Activated CD4-positive, CD25-positive, alpha-beta regulatory T cell treated with anti-CD3 and anti-CD28 coated beads, Interleukin-2, amount 50 U/mL, for 72 hours (primary cell): ENCODE results near the gene KRTAP5-10.
"Not testable (repeated sequence)": the region's sequence is repeated elsewhere in the genome, so short reads cannot be mapped to it uniquely, and the experiment has no call there.

Experiments used
- DNase-seq: peaks from one replicate; pipeline ENCODE4 v3.0.0; 2021

Gene KRTAP5-10

DNA sequence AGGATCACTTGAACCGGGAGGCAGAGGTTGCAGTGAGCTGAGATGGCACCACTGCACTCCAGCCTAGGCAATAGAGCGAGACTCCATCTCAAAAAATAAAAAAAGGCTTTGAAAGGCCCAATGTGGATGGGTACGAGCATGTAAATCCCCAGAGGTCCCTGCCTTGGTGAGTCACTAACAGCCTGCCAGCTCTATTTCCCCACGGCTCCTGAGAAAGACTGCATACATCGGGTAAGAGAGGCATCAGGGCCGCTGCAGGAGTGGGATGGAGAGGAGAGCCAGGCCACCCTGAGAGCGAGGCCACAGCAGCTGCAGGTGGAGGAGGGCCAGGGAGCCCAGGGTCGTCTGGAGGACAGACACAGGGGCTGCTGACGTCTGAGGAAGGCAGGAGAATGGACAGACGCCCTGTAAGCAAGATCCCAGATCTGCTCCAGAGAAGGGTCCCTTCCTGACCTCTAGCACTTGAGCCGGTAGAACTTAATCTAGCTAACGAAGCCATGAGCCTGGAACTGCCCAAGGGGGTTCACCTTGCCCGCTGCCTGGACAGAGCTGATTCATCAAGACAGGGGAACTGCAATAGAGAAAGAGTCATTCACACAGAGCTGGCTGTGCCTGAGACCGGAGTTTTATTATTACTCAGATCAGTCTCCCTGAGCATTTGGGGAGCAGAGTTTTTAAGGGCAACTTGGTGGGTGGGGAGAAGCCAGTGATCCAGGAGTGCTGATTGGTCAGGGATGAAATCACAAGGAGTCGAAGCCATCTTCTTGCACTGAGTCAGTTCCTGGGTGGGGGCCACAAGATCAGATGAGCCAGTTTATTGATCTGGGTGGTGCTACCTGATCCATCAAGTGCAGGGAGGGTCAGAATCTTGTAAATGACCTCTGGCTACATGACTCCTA lies 22.2 kb upstream of the KRTAP5-10 start:
- DNase-seq: no peak

DNA sequence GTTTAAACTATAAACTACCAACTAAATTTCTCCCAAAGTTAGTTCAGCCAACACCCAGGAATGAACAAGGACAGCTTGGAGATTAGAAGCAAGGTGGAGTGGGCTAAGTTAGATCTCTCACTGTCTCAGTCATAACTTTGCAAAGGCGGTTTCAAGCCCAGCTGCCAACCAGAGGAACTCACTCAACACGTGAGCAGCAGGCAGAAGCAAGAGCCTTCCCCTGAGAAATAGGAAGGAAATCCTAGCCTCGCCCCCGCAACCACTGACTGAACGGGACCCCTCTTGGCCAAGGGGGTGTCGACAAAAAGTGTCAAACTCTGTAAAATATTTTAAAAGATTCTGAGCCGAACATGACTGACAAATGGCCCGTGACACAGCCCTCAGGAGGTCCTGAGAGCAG lies 21.5 kb upstream of the KRTAP5-10 start:
- DNase-seq: no peak

DNA sequence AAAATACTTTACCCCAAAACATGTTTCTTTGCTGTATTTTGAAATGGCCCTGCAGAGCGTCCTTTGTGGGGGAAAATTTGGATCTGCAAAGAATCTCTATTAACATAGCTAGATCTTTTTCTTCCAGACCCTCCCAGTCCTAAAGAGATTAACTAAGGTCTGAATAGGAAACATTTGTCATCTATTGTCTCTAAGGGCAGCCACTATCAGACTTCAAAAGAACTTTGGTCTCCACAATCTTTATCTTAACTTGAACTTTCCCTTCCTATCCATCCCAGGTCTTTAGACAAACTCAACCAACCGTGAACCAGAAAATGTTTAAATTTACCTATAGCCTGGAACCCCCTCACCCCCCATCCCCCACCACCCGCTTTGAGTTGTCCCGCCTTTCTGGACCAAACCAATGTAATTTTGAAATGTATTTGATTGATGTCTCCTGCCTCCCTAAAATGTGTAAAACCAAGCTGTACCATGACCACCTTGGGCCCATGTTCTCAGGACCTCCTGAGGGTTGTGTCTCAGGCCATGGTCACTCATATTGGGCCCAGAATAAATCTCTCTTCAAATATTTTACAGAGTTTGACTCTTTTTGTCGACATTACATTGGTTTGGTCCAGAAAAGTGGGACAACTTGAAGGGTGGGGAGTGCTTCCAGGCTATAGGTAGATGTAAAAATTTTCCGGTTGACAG lies 20.7 kb upstream of the KRTAP5-10 start:
- no peak for DNase-seq

DNA sequence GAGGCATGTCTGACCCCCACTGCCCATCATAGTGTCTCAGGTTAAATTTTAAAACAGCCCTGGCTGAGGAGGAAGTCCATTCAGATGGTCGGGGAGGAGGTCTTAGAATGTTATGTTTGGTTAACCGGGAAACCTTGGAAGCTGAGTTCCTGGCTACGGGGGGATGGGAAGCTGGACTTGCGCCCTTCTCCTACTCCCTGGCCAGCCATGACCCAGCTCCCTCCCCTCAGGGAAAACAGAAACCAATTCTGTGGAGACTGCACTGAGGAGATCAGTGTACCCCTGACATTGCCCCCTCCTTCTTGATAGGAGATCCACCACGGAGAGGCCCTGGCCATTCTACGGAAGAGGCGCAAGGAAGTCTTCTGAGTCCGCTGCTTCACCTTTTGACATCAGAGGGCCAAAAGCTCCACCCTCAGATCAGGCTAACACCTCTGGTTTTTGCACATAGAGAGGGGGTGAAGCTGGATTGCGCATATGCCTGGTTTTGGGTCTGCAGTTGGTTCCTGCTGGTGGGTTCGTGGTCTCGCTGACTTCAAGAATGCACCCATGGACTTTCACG lies 19.9 kb upstream of the KRTAP5-10 start:
- DNase-seq: no peak

DNA sequence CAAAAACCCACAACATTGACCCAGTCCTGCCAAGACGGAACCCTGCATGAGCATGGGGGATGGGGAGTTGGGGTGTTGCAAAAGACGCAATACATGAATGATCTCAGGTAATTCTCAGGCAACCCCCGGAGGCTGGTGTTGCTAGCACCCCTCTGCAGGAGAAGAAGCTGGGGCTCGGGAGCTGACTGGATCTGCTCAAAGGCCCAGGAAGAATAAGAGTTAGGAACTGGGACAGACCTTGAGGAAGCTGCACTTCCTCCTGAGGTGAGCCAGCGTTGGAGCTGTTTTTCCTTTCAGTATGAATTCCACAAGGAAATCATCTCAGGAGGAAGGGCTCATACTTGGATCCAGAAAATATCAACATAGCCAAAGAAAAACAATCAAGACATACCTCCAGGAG lies 17.2 kb upstream of the KRTAP5-10 start, which contains the start of gene KRTAP5-9:
TSS of gene KRTAP5-9 (plus strand) at position 301 of the 400 bp plus-strand sequence. CDS start 238 bp downstream, outside the sequence.
- no peak for DNase-seq

DNA sequence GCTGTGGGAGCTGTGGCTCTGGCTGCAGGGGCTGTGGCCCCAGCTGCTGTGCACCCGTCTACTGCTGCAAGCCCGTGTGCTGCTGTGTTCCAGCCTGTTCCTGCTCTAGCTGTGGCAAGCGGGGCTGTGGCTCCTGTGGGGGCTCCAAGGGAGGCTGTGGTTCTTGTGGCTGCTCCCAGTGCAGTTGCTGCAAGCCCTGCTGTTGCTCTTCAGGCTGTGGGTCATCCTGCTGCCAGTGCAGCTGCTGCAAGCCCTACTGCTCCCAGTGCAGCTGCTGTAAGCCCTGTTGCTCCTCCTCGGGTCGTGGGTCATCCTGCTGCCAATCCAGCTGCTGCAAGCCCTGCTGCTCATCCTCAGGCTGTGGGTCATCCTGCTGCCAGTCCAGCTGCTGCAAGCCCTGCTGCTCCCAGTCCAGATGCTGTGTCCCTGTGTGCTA lies 16.6 kb upstream of the KRTAP5-10 start:
- DNase-seq: no peak

DNA sequence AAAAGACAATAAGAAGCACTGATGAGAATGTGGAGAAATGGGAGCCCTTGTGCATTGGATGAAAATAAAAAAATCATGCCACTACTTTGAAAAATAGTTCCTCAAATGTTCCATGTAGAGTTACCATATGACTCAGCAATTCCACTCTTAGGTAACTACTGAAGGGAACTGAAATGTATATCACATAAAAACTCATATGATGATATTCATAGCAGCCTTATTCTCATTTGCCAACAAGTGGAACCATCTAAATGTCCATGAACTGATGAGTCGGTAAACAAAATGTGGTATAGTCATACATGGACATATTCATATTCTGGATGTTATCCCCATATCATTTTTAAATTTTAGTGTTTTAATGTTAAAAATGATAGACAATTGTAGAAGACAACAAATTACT lies 13.7 kb upstream of the KRTAP5-10 start:
- DNase-seq: no peak

DNA sequence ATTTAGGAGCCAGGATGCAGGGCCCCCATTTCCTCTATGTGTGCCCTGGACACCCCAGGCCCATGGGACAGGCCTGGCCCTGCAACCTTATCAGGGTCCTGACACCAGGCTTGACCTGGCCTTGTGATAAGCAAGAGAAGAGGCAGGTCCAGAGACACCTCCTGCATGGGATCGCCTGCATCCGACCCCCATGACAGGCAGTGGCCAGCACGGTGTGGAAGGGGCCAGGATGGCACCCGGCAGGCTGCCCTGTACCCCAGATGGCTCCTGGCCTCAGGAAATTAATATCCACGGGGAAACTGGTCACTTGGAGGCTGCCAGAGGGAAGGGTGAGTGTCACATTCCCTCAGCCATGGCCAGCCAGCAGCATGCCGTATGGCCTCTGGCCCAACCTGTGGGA lies 10.4 kb upstream of the KRTAP5-10 start:
- DNase-seq: no peak

DNA sequence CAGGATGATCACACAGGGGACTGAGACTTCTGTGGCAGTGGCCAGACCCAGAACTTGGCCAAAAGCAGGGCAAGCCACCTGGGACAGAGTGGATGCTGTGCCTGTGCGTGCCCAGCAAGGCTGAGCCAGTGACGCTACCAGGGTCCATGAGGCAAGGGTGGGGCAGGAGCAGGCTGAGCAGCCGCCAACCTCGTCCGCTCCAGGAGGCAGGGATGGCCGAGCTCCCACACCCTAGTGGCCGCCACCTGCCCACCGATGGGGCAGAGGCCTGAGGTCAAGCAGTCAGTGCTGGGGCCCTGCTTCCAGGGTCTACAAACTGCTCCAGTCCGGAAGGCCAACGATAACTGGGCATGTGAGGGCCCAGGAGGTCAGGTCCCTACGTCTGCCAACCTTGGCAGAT lies 9.9 kb upstream of the KRTAP5-10 start:
- no peak for DNase-seq

DNA sequence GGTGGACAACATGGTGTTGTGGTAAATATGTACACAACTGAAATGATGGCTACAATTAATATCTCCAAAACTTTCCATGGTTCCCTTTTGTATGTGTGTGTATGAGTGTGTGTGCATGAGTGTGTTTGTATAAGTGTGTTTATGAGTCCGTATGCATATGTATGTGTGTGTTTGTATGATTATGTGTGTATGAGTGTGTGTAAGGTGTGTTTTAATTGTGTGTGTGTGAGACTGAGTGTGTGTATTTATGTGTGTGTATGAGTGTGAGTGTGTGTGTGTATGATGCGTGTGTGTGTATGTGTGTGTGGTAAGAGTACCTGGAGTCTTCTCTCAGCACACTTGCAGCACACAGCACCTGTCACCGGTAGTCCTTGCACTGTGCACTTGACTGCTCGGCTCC lies 9.3 kb upstream of the KRTAP5-10 start:
- DNase-seq: no peak

DNA sequence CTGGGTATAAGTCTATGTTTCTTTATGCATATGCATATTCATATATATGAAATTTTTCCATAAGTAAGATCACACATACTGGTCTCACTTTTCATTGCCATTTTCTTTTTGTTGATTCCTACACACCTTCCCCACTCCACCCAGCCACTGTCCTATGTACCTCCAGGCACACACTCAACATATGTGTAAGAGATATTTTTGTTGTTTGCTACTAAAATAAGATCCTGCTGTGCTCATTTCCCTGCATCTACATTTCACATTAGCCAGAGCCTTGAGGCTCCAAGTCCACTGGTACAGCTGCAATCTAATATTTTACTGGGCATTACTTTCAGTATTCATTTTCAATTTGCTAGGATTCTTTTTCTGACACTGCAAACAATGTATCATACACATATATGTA lies 8.1 kb upstream of the KRTAP5-10 start:
- DNase-seq: no peak

DNA sequence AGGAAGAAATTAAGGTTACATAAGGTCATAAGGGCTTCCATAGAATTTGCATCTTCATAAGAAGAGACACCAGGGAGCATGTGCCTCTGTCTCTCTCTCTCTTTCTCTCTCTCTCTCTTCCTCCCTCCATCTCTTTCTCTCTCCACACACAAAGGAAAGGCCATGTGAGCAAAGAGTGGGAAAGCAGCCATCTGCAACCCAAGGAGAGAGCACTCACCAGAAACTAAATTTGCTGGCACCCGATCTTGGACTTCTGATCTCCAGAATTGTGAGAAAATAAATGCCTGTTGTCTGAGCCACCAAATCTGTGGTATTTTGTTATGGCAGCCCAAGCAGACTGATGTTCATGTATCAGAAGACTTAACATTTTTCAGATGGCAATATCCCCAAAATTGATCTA lies 6.4 kb upstream of the KRTAP5-10 start:
- DNase-seq: no peak

DNA sequence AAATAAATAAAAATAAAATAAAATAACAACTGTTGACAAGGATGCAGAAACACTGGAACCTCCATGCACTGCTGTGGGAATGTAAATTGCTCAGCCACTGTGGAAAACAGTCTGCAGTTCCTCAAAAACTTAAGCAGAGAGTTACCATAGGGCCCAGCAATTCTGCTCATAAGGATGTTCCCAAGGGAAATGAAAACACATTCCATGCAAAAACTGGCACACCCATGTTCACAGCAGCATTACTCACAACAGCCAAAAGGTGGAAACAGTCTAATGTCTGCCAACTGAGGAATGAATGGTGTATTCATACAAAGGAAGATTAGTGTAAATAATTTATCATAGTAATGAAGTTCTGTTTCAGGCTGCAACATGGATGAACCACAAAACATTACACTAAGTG lies 3.2 kb upstream of the KRTAP5-10 start:
- no peak for DNase-seq

DNA sequence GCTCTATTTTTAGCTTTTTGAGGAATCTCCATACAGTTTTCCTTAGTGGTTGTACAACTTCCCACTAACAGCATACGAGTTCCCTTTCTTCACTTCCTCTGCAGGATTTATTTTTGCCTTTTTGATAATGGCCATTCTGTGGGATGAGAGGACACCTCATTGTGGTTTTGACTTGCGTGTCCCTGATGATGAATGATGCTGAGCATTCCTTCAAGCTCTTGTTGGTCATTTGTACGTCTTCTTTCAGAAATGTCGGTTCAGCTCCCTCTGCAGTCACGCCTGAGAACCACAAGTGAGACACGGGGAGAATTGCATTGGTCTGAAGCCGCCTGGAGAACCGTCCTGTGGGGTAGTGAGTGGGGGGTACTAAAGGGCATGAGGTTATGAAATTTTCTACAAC lies 2.0 kb upstream of the KRTAP5-10 start:
- no peak for DNase-seq

DNA sequence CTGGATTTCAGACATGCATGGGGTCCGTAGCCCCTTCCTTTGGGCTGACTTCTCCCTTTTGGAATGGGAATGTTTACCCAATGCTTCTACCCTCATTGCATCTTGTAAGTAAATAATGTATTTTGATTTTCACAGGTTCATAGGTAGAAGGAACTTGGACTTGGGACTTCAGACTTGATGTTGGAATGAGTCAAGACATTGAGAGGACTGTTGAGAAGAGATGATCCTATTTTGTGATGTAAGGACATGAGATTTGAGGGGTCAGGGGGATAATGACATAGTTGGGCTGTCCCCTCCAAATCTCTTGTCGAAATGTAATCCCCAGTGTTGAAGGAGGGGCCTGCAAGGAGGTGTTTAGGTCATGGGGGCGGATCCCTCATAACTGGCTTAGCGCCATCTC lies 933 bp upstream of the KRTAP5-10 start:
- DNase-seq: no peak

DNA sequence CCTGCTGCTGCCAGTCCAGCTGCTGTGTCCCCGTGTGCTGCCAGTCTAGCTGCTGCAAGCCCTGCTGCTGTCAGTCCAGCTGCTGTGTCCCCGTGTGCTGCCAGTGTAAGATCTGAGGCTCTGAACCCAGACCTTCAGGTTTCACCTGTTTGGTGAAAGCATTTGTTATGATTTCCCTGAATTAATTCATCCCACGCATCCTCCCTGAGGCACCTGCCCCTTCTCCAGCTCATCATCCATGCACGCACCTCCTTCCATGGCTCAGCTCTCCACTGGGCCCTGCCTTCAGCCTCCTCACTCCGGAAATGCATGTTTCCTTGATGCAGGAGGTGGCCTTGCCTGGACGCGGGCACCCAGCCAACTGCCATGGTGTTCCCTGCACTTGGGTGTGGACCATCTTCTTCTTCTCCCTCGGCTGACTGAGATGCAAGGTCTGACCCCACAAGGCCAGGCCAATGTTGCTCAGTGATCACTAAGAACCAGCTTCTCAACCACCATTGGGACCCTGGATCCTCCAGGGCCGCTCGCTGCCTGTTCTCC lies 788 bp downstream of the KRTAP5-10 start:
- no peak for DNase-seq

DNA sequence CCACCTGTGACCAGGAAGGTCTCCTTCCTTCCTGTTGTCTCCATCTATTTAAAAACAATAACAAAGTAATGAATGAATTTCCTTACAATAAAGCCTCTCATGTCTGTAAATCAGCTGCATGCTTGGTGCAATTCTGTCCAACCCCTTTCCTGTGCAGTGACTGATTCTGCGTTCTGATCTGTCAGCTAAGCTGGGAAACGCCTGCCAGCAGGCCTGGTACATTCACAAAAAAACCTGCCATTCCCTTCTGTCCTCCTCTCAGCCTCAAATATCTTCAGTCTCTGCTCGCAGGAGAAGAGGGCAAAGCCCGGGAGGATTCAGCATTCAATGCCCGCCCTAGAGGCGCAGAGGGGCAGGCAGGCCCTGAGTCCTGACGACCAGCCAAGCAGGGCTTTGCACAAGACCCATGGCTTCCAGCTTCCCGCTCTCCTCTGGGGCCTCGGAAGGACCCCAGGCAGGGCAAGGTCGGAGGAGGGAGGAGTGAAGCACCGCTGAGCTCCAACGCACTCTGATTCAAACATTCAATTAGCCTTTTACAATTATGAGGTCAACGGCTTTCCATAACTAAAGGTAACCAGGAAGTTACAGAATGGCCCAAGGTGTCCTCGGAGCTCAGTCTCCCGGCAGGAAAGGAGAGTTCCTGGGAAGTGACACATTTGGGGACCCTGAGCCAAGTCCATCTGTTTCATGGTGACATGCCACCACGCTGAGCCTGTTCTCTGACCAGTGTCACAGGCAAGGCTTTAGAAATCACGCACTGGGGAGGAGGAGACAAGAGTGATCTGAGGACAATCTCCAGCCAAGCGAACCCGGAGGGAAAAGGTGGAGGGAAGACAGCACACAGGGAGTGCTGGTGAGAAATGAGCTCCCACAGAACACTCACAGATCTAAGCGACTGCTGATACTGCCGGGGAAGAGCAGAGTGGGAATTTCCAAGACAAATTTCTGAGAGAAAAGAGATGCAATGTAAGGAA lies 1.6 kb downstream of the KRTAP5-10 start:
- DNase-seq: not testable (repeated sequence)

DNA sequence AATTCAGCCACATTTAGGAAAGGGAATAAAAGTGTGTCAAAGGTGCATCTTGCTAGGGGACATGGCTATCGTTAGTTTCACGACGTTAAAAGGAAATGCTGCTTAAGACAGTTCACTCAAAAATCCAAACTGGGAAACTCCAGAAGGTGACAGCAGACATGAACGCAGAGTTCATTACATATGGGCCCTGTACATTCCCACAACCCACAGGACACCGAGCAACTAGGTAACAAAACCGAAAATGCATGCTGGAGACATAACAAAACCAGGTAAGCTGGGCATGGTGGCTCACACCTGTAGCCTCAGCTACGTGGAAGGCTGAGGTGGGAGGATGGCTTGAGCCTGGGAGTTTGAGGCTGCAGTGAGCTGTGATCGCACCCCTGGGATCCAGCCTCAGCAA lies 2.3 kb downstream of the KRTAP5-10 start:
- not testable (repeated sequence) for DNase-seq

DNA sequence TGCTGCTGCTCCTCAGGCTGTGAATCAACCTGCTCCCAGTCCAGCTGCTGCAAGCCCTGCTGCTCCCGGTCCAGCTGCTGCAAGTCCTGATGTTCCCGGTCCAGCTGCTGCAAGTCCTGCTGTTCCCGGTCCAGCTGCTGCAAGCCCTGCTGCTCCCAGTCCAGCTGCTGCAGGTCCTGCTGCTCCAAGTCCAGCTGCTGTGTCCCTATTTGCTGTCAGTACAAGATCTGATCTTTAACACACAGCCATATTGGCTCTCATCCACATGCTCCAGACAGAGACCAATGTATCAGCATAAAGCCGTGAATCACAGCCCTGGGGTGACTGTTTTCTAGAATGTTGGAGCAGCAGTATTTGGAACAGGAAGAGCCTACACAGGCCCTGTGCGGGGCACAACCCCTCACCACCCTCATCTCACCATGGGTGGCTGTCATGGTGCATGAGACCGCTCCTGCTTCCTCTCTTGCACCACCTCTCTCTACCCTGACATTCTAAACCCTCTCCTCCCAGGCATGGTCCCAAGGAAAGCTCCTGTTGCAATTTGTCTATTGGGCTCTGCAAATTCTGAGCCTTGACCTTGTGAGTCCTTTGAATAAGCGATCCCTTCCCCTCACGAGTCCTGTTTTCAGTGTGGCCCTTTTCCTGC lies 3.5 kb downstream of the KRTAP5-10 start:
- no peak for DNase-seq

DNA sequence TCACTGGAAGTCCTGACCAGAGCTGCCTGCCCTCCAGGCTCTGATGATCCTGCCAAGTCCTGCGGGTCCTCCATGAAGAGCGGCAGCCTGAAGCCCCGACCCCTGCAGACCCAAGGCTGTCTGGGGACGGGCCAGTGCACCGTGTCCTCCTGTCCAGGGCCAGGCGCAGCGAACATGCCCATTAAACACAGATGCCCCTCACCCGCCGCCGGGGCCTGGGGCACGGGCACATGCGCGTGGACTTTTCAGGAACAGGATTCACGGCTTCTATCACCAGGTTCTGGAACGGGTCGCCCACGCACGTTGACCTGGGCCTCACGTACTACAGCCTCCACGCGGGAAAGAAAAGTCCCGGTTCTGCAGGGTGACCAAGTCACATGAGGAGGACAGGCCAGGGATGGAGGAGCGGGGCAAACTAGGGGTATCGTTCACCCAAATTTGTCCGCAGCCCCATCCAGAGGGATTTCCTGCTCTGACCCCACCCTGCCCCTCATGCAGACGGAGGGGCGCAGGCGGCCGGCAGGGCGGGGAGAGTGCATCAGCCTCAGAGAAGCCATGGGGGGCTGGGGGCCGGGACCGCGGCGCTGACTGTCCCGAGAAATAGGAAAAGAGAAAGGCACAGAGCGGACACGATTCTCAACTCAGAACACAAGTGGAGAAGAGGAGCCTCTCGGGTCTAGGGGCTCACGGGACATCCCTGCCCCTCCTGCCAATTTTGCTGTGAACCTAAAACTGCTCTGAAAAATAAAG lies 5.9 kb downstream of the KRTAP5-10 start:
- not testable (repeated sequence) for DNase-seq

DNA sequence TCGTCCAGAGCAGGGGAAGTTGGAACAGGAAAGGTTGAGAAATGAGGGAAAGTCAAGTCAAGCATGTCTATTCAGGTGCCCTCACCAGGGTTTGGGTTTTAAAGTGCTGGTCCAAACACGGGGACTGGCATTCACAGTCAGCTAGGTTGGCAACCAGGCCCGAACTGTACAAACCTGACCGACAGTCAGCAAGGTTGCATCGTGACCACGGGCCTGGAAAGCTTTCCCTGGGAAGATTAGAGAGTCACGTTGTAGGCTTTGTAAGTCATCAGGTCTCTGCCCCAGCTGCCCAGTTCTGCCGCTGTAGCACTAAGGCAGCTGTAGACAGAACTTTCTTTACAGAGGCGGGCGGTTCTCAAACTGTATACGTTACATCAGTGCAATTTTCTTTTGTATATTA lies 7.4 kb downstream of the KRTAP5-10 start:
- DNase-seq: no peak
